Endothelial cell of umbilical vein (primary cell): ENCODE data around the gene FAM187B. TPM values are rescaled to one million over a fixed set of nuclear protein-coding genes. Genes with fewer than 3 reads are reported as not detected.

Source experiments
- BruUV-seq: library from RNA; stranded (reverse); fragments of 400-500 nt; replicated peaks from 2 replicates; lab custom pipeline; 2021; lab: Mats Ljungman, UMichigan
- CTCF ChIA-PET: fragments of 300-600, 350-600 bp; sonication (Branson Sonifier 250); formaldehyde crosslinking; loops from one replicate; lab custom pipeline; 2021; ENCODE audit warnings: antibody characterized with exemption, inconsistent platforms; lab: Charles Lee
- POLR2A ChIA-PET: fragments of 300-600, 350-600 bp; sonication (Branson Sonifier 250); formaldehyde crosslinking; loops from one replicate; lab custom pipeline; 2021; ENCODE audit warnings: antibody characterized with exemption, inconsistent platforms; lab: Charles Lee
- DNase-seq: peaks from one replicate; pipeline ENCODE4 v3.0.0-alpha.2; 2011; ENCODE audit warnings: low read depth, low spot score
- FAIRE-seq: peaks from 2 replicates; lab custom pipeline; 2011; peaks lifted over from hg19 to GRCh38; lab: Jason Lieb, UNC
- H2AFZ ChIP-seq: 2 replicates; pipeline ENCODE4 v1.6.0; 2012; ENCODE audit warnings: low read depth, low read length, control low read depth, inconsistent platforms
- H3K27ac ChIP-seq: 2 replicates; pipeline ENCODE4 v1.5.1; 2011; ENCODE audit warnings: low read depth, mild to moderate bottlenecking, control low read depth, low read length, moderate library complexity; ENCODE audit not compliant: insufficient read depth
- H3K27me3 ChIP-seq, 2 experiments: 2 replicates each; pipeline versions ENCODE4 v1.6.0 to v1.6.1; 2011; ENCODE audit warnings: low read length in 2 of 2, mixed read lengths in 1 of 2; ENCODE audit not compliant: control insufficient read depth in 2 of 2, insufficient read depth in 2 of 2
- H3K36me3 ChIP-seq, 2 experiments: 2 replicates in 1 of 2; 3 replicates in 1 of 2; pipeline ENCODE4 v1.5.1; 2011; ENCODE audit warnings: low read length in 2 of 2, mild to moderate bottlenecking in 1 of 2, moderate library complexity in 1 of 2; ENCODE audit not compliant: control insufficient read depth in 2 of 2, insufficient read depth in 2 of 2; ENCODE audit errors: extremely low read depth in 1 of 2
- H3K4me1 ChIP-seq: 3 replicates; pipeline ENCODE4 v1.5.1; 2011; ENCODE audit warnings: mild to moderate bottlenecking, low read length; ENCODE audit not compliant: control insufficient read depth, insufficient read depth; ENCODE audit errors: extremely low read depth
- H3K4me2 ChIP-seq: 2 replicates; pipeline ENCODE4 v1.6.1; 2011; ENCODE audit warnings: low read length, control low read depth, mixed read lengths; ENCODE audit not compliant: insufficient read depth
- H3K4me3 ChIP-seq, 3 experiments: fragments of 200-600 bp in 1 of 3; sonication (generic), shearing (Covaris generic) in 1 of 3; replicated peaks in 1 of 3; 2 replicates each; pipeline ENCODE4 v1.5.1; 2011 to 2016; ENCODE audit warnings: control low read depth in 3 of 3, low read length in 3 of 3, mild to moderate bottlenecking in 2 of 3, inconsistent platforms in 1 of 3, low read depth in 1 of 3, moderate library complexity in 1 of 3; ENCODE audit not compliant: insufficient read depth in 1 of 3
- H3K79me2 ChIP-seq: 2 replicates; pipeline ENCODE4 v1.6.0; 2012; ENCODE audit warnings: low read length, inconsistent platforms; ENCODE audit not compliant: control insufficient read depth, insufficient read depth
- H3K9ac ChIP-seq: replicated peaks from 2 replicates; pipeline ENCODE3; 2011; ENCODE audit warnings: low read length, control low read depth; ENCODE audit not compliant: insufficient read depth; ENCODE audit errors: extremely low read depth
- H3K9me1 ChIP-seq: replicated peaks from 3 replicates; pipeline ENCODE4 v1.6.0; 2011; ENCODE audit warnings: mild to moderate bottlenecking, low read length; ENCODE audit not compliant: control insufficient read depth, insufficient read depth; ENCODE audit errors: extremely low read depth
- H3K9me3 ChIP-seq: replicated peaks from 2 replicates; pipeline ENCODE4 v1.5.1; 2012; ENCODE audit warnings: low read length, inconsistent platforms; ENCODE audit not compliant: control insufficient read depth, insufficient read depth
- H4K20me1 ChIP-seq: replicated peaks from 2 replicates; pipeline ENCODE3; 2011; ENCODE audit warnings: mild to moderate bottlenecking, low read length; ENCODE audit not compliant: control insufficient read depth, insufficient read depth; ENCODE audit errors: extremely low read depth
- EZH2 ChIP-seq: IDR thresholded peaks from 2 replicates; pipeline ENCODE4 v1.6.1; 2012; ENCODE audit warnings: borderline replicate concordance, low read depth, mild to moderate bottlenecking, moderate library complexity, low read length, inconsistent platforms; ENCODE audit not compliant: severe bottlenecking
- FOS ChIP-seq: IDR thresholded peaks from 2 replicates; pipeline ENCODE4 v1.6.1; 2011; ENCODE audit warnings: mild to moderate bottlenecking, low read length, moderate library complexity, borderline replicate concordance; ENCODE audit not compliant: insufficient read depth
- GATA2 ChIP-seq: IDR thresholded peaks from 2 replicates; pipeline ENCODE4 v1.7.0; 2011; ENCODE audit warnings: low read depth, mild to moderate bottlenecking, moderate library complexity, mixed read lengths, low read length; ENCODE audit not compliant: insufficient read length, insufficient read depth
- JUN ChIP-seq: IDR thresholded peaks from 2 replicates; pipeline ENCODE4 v1.6.1; 2011; ENCODE audit warnings: borderline replicate concordance, low read depth; ENCODE audit not compliant: insufficient read length, insufficient read depth
- MYC ChIP-seq: IDR thresholded peaks from one replicate; pipeline ENCODE4 v1.6.1; 2011; ENCODE audit warnings: mild to moderate bottlenecking, low read depth, low read length
- dilution Hi-C: fragments of 300-500 bp; cut with MboI; formaldehyde crosslinking; loops from one replicate; pipeline ENCODE4 v1.15.0; 2019; ENCODE audit warnings: low sequenced_read_pairs; ENCODE audit not compliant: extremely low pct_ligation_motif_present
- intact Hi-C: fragments of 100-400 bp; cut with micrococcal nuclease; formaldehyde crosslinking; loops from one replicate; pipeline ENCODE4 v1.10.0; 2022
- polyA plus RNA-seq, 4 experiments: library from polyadenylated mRNA; depleted of rRNA in 3 of 4; stranded (reverse) in 3 of 4; unstranded in 1 of 4; fragments of >200 nt; gene quantifications; 2 replicates each; pipeline versions ENCODE4 v1.2.1 to v1.2.3, GENCODE V29; 2011 to 2012; ENCODE audit warnings: missing spikeins in 1 of 4
- total RNA-seq: library from RNA; stranded (reverse); gene quantifications from 2 replicates; pipeline ENCODE4 v1.2.3, GENCODE V29; 2021

Gene FAM187B
- total and polyA plus RNA-seq, 2 donors (not counting 3 experiments of a cell fraction or from before 2014, with no cell fraction given), result not detected

- ChIA-PET POLR2A (no interaction called here), CTCF (no interaction called here)
- FAIRE-seq (no peak), DNase-seq (no peak)
- Histone ChIP-seq H4K20me1 (no peaks in the 10 kb centered on the region), H3K27ac (no peak overlapping the region), H3K4me2 (no peak overlapping the region), H2AFZ (no peak overlapping the region), H3K9me1 (no peaks in the 10 kb centered on the region), H3K79me2 (no peaks in the 10 kb centered on the region), H3K4me3 (no peak overlapping the region), H3K9me3 (no peaks in the 10 kb centered on the region), H3K4me1 (peaks cover 3% of the 10 kb centered on the region), H3K9ac (no peak overlapping the region), H3K27me3 (peaks cover 0 to 2% of the 10 kb centered on the region in 2 experiments), H3K36me3 (no peaks in the 10 kb centered on the region)
- dilution Hi-C loops, result no loop called here
- BruUV-seq, result no TSS peak
- intact Hi-C loops, result no loop called here
- no peak for TF ChIP-seq MYC
- TF ChIP-seq JUN, result no peak
- TF ChIP-seq FOS, result no peak
- no peak for TF ChIP-seq GATA2
Observed at GRCh38 chr19:35206855-35207254, 21.7 kb downstream of the FAM187B start.

DNA sequence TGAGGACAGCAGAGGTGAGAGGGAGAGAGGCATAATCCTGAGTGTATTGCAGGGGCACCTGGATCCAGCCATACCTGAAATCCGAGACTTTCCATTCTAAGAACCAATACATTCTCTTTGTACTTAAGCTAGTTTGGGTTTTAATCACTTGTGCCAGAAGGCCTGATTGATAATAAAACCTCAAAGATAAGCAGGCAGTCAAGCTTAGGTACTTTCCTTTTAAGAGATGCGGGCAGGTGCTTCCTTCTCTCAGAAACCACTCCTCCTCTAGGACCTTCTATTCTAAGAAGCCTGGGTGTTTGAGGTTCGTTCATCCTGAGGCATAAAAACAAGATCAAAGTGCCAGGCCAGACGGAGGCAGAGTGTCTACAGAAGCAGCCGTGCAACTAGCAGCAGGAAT lies 22.2 kb downstream of the FAM187B start:
- intact Hi-C loops (no loop called here), dilution Hi-C loops (no loop called here)
- BruUV-seq, result no TSS peak
- POLR2A ChIA-PET, result no interaction called here
- H3K27me3 ChIP-seq, result peaks cover 0 to 2% of the 10 kb centered on the region in 2 experiments
- H3K4me2 ChIP-seq, result no peak overlapping the region
- no peak for FAIRE-seq
- no peaks in the 10 kb centered on the region for H4K20me1 ChIP-seq
- no peak overlapping the region for H3K27ac ChIP-seq
- TF ChIP-seq EZH2 (no peak), MYC (no peak)
- H3K79me2 ChIP-seq, result no peaks in the 10 kb centered on the region
- no peaks in the 10 kb centered on the region for H3K9me1 ChIP-seq
- H3K4me3 ChIP-seq, result no peak overlapping the region
- H2AFZ ChIP-seq, result no peak overlapping the region
- CTCF ChIA-PET, result no interaction called here
- no peaks in the 10 kb centered on the region for H3K4me1 ChIP-seq
- DNase-seq, result no peak
- H3K9ac ChIP-seq, result no peak overlapping the region
- no peaks in the 10 kb centered on the region for H3K9me3 ChIP-seq
- H3K36me3 ChIP-seq, result no peaks in the 10 kb centered on the region
